HG03442 (cell line): ENCODE measurements around the gene IRF2BP1.
"Not testable (repeated sequence)": the region's sequence is repeated elsewhere in the genome, so short reads cannot be mapped to it uniquely, and the experiment has no call there.

Experiments used
- ATAC-seq: cut with Tn5 transposase; IDR thresholded peaks from one replicate; pipeline ENCODE4 v1.9.1; 2021; ENCODE audit warnings: mild to moderate bottlenecking, moderate library complexity; ENCODE audit not compliant: unreplicated experiment

Gene IRF2BP1

GRCh38 chr19:45902651-45903625 is 17.0 kb upstream of the IRF2BP1 start:
- peak; percentile 90 for ATAC-seq

- no peak for ATAC-seq
Measured at GRCh38 chr19:45901912-45902650, 16.1 kb upstream of the IRF2BP1 start, which contains the start of gene MYPOP. Gene MYPOP (minus strand): TSS chr19:45902613. CDS start chr19:45901773, 840 bp downstream.

- ATAC-seq: no peak
Measured at GRCh38 chr19:45901432-45901911, 15.5 kb upstream of the IRF2BP1 start.

GRCh38 chr19:45900738-45901431 is 14.9 kb upstream of the IRF2BP1 start:
- ATAC-seq: no peak

- no peak for ATAC-seq
Measured at GRCh38 chr19:45899919-45900589, 14.1 kb upstream of the IRF2BP1 start.

GRCh38 chr19:45899253-45899652 is 13.3 kb upstream of the IRF2BP1 start:
- ATAC-seq: no peak

GRCh38 chr19:45897261-45897812 is 11.4 kb upstream of the IRF2BP1 start:
- no peak for ATAC-seq

GRCh38 chr19:45895983-45896599 is 10.2 kb upstream of the IRF2BP1 start:
- ATAC-seq: not testable (repeated sequence)

- ATAC-seq: no peak
Measured at GRCh38 chr19:45895519-45895972, 9.6 kb upstream of the IRF2BP1 start.

- no peak for ATAC-seq
Measured at GRCh38 chr19:45890877-45891276, 4.9 kb upstream of the IRF2BP1 start.

- ATAC-seq: no peak
Measured at GRCh38 chr19:45889210-45889885, 3.4 kb upstream of the IRF2BP1 start.

GRCh38 chr19:45887200-45887710 is 1.3 kb upstream of the IRF2BP1 start:
- no peak for ATAC-seq

GRCh38 chr19:45886427-45887199 is 672 bp upstream of the IRF2BP1 start:
- peak; percentile 33 for ATAC-seq

- no peak for ATAC-seq
Measured at GRCh38 chr19:45884682-45885555, 1.0 kb downstream of the IRF2BP1 start.

- ATAC-seq: no peak
Measured at GRCh38 chr19:45883881-45884681, 1.9 kb downstream of the IRF2BP1 start.

GRCh38 chr19:45883586-45883880 is 2.4 kb downstream of the IRF2BP1 start:
- no peak for ATAC-seq
